ENCODE data around the gene SETD1A. TPM values are rescaled to one million over a fixed set of nuclear protein-coding genes. Genes with fewer than 3 reads are reported as not detected.
"Not testable (repeated sequence)": the region's sequence is repeated elsewhere in the genome, so short reads cannot be mapped to it uniquely, and the experiment has no call there.

SETD1A gene
- total RNA-seq, 1 donor from 2014 or later, result 24.3 TPM

- Mint-ChIP-seq H3K9me3 (ENCODE audit: unreplicated experiment) (peaks cover 14% of the 10 kb centered on the region), H3K27ac (ENCODE audit: unreplicated experiment) (no peak overlapping the region), H3K4me1 (ENCODE audit: low read depth, unreplicated experiment) (no peaks in the 10 kb centered on the region), H3K4me3 (ENCODE audit: unreplicated experiment) (no peak overlapping the region), H3K36me3 (ENCODE audit: unreplicated experiment) (peaks cover 11% of the 10 kb centered on the region), H3K27me3 (ENCODE audit: unreplicated experiment) (peaks cover 8% of the 10 kb centered on the region)
- no peak for TF ChIP-seq CTCF (IDR thresholded peaks at IDR 0.05; ENCODE audit: partially characterized antibody, unreplicated experiment)
- DNase-seq, result no peak
These were observed 19.9 kb upstream of the SETD1A start for GRCh38 chr16:30937692-30938091.

GRCh38 chr16:30939571-30939970 is 18.0 kb upstream of the SETD1A start:
- not testable (repeated sequence) for H3K27me3 Mint-ChIP-seq (ENCODE audit: unreplicated experiment); H3K4me3 Mint-ChIP-seq (ENCODE audit: unreplicated experiment); H3K27ac Mint-ChIP-seq (ENCODE audit: unreplicated experiment); DNase-seq; H3K4me1 Mint-ChIP-seq (ENCODE audit: low read depth, unreplicated experiment)
- Mint-ChIP-seq H3K36me3 (ENCODE audit: unreplicated experiment) (peaks cover 15% of the 10 kb centered on the region), H3K9me3 (ENCODE audit: unreplicated experiment) (peaks cover 14% of the 10 kb centered on the region)

DNA sequence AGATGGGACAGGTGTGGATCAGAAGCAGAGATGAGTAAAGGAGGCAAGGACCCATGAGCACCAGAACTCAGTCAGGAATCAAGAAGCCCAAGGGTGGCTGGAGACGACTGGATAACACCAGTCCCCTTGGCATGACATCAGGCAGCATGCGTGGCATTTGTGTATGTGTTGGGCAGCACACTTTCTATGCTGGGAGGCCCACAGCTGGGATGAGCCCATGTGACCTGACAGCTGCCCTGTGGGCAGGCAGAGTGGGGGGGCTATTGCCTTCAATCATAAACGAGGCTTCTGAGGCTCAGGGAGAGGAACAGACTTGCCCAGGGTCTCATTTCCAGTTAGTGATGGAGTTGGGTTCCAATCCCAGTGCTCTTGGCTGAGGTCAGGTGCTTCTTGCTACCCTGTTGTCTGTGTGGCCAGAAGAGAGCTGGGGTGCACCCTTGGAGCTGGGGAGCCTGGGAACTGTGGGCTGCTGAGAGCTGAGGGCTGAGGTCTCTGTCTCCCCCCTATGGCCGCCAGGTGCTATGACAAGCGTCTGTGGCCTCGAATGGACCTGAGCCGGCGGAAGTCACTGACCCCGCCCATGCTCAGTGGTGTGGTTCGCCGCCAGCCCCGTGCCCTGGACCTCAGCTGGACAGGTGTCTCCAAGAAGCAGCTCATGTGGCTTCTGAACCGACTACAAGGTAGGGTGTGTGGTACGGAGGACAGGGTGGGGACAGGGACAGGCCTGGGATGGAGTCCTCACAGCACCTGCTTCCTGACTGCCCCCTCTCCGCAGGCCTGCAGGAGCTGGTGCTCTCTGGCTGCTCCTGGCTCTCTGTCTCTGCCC is 15.7 kb upstream of the SETD1A start:
- peaks cover 16% of the 10 kb centered on the region for H3K9me3 Mint-ChIP-seq (ENCODE audit: unreplicated experiment)
- H3K27ac Mint-ChIP-seq (ENCODE audit: unreplicated experiment), result peak overlapping the region; percentile 62
- H3K4me1 Mint-ChIP-seq (ENCODE audit: low read depth, unreplicated experiment), result no peaks in the 10 kb centered on the region
- peak; percentile 82 for DNase-seq
- H3K4me3 Mint-ChIP-seq (ENCODE audit: unreplicated experiment), result no peak overlapping the region
- peaks cover 10% of the 10 kb centered on the region for H3K36me3 Mint-ChIP-seq (ENCODE audit: unreplicated experiment)
- TF ChIP-seq CTCF (IDR thresholded peaks at IDR 0.05; ENCODE audit: partially characterized antibody, unreplicated experiment), result peak; percentile 81
- peaks cover 4% of the 10 kb centered on the region for H3K27me3 Mint-ChIP-seq (ENCODE audit: unreplicated experiment)

GRCh38 chr16:30942426-30942806 is 15.1 kb upstream of the SETD1A start:
- H3K27ac Mint-ChIP-seq (ENCODE audit: unreplicated experiment), result no peak overlapping the region

DNA sequence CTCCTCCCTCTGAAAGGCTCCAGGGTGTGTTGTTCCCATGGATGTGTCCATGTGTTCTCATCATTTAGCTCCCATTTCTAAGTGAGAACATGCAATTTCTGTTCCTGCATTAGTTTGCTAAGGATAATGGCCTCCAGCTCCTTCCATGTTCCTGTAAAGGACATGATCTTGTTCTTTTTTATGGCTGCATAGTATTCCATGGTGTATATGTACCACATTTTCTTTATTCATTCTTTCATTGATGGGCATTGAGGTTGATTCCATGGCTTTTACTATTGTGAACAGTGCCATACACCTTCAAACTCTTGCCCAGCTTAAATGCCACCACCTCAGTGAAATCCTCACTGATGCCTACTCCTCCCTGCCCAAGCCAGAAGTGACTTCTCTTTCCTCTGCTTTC is 13.2 kb upstream of the SETD1A start:
- no peak overlapping the region for H3K27ac Mint-ChIP-seq (ENCODE audit: unreplicated experiment)
- DNase-seq, result no peak
- peaks cover 5% of the 10 kb centered on the region for H3K27me3 Mint-ChIP-seq (ENCODE audit: unreplicated experiment)
- no peaks in the 10 kb centered on the region for H3K4me1 Mint-ChIP-seq (ENCODE audit: low read depth, unreplicated experiment)
- H3K9me3 Mint-ChIP-seq (ENCODE audit: unreplicated experiment), result peaks cover 11% of the 10 kb centered on the region
- peaks cover 5% of the 10 kb centered on the region for H3K36me3 Mint-ChIP-seq (ENCODE audit: unreplicated experiment)
- H3K4me3 Mint-ChIP-seq (ENCODE audit: unreplicated experiment), result peak overlapping the region; percentile 36
- no peak for TF ChIP-seq CTCF (IDR thresholded peaks at IDR 0.05; ENCODE audit: partially characterized antibody, unreplicated experiment)

More at GRCh38 chr16:30942426-30942806, 15.1 kb upstream of the SETD1A start:
- H3K27me3 Mint-ChIP-seq (ENCODE audit: unreplicated experiment), result peaks cover 4% of the 10 kb centered on the region
- no peaks in the 10 kb centered on the region for H3K4me1 Mint-ChIP-seq (ENCODE audit: low read depth, unreplicated experiment)
- peaks cover 16% of the 10 kb centered on the region for H3K9me3 Mint-ChIP-seq (ENCODE audit: unreplicated experiment)
- no peak for TF ChIP-seq CTCF (IDR thresholded peaks at IDR 0.05; ENCODE audit: partially characterized antibody, unreplicated experiment)
- DNase-seq, result no peak
- no peak overlapping the region for H3K4me3 Mint-ChIP-seq (ENCODE audit: unreplicated experiment)
- H3K36me3 Mint-ChIP-seq (ENCODE audit: unreplicated experiment), result peaks cover 10% of the 10 kb centered on the region

All from glutamatergic neuron (in vitro differentiated cells).